ENCODE results near the gene RBM18.

Gene RBM18

GRCh38 chr9:122188369-122188768 lies 76.3 kb downstream of the RBM18 start:
- no peak overlapping the region for H3K4me3 ChIP-seq (ENCODE audit: low read depth, low read length)
- CTCF ChIA-PET = no interaction called here
- TF ChIP-seq, protein P1, sequence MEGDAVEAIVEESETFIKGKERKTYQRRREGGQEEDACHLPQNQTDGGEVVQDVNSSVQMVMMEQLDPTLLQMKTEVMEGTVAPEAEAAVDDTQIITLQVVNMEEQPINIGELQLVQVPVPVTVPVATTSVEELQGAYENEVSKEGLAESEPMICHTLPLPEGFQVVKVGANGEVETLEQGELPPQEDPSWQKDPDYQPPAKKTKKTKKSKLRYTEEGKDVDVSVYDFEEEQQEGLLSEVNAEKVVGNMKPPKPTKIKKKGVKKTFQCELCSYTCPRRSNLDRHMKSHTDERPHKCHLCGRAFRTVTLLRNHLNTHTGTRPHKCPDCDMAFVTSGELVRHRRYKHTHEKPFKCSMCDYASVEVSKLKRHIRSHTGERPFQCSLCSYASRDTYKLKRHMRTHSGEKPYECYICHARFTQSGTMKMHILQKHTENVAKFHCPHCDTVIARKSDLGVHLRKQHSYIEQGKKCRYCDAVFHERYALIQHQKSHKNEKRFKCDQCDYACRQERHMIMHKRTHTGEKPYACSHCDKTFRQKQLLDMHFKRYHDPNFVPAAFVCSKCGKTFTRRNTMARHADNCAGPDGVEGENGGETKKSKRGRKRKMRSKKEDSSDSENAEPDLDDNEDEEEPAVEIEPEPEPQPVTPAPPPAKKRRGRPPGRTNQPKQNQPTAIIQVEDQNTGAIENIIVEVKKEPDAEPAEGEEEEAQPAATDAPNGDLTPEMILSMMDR (IDR thresholded peaks at IDR 0.05; ENCODE audit: insufficient read depth, low read length, missing control alignments) = no peak

More at GRCh38 chr9:122188369-122188768, 76.3 kb downstream of the RBM18 start:
- no peak for DNase-seq (ENCODE audit: low read depth, low spot score)
- POLR2A ChIA-PET = no interaction called here

Data from AG04449 (cell line).